Measurements from ENCODE around the gene NRIP1.

GRCh38 chr21:15022608-15023261, 42.1 kb downstream of the NRIP1 start:
- TF ChIP-seq EZH2 (IDR thresholded peaks at IDR 0.05) = no peak
- no peak for TF ChIP-seq POLR2AphosphoS5 (IDR thresholded peaks at IDR 0.05; ENCODE audit: borderline replicate concordance, low read depth, low read length)
- TF ChIP-seq FOXP2 (optimal IDR thresholded peaks at IDR 0.05; ENCODE audit: control extremely low read depth, extremely low read length, insufficient read depth) = no peak
